ENCODE data around the gene SF3B6.
"Not testable (repeated sequence)": the region's sequence is repeated elsewhere in the genome, so short reads cannot be mapped to it uniquely, and the experiment has no call there.

Gene SF3B6, protein sequence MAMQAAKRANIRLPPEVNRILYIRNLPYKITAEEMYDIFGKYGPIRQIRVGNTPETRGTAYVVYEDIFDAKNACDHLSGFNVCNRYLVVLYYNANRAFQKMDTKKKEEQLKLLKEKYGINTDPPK

GRCh38 chr2:24075915-24076848, at the start of gene SF3B6:
SF3B6 (minus strand) TSS chr2:24076326; CDS start chr2:24076229, 97 bp downstream.
- peak; percentile 95 for DNase-seq

- no peak for DNase-seq
Observed at GRCh38 chr2:24123922-24124580, 47.9 kb upstream of the SF3B6 start.

DNA sequence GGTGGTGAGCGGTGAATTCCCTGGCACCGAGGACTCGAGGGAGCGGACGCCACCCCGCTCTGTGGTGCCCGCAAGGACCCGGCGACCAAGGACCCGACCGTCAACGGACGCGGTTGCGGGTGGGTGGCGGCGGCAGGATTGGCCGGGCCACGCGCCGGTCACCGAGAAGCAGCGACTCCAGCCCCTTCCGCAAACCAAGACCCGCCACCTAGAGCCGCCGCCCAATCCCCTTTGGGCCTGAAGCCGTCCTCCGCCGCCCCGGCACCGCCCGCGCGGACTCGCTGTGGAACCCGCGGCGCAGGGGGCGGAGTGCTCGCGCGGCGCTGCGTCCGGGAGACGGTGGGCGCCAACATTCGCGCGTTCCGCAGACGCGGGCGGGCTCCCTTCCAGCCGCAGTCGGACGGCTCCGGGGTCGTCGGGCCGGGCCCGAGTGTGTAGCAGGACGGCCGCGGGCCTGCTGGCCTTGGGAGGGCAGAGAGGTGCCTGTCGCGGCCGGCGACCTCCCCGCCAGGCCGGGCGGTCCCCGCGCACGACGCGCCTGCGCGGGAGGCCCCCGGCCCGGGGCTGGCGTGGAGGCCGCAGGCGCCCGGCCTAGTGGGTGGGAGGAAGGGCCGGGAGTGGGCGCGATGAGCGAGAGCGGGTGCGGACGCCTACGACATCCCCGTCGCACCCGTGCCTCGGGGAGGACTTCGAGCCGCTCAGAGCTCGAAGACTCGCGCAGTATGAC, 47.2 kb upstream of the SF3B6 start, which contains the start of the genes FAM228B and PFN4:
TSS of gene FAM228B (plus strand) at position 275 of the 727 bp plus-strand sequence. CDS start 893 bp downstream, outside the sequence.
TSS of gene PFN4 (minus strand) at position 140 of the 727 bp plus-strand sequence. CDS start 799 bp downstream, outside the sequence.
- DNase-seq = peak in 1 of 2 experiments; percentile 56

DNA sequence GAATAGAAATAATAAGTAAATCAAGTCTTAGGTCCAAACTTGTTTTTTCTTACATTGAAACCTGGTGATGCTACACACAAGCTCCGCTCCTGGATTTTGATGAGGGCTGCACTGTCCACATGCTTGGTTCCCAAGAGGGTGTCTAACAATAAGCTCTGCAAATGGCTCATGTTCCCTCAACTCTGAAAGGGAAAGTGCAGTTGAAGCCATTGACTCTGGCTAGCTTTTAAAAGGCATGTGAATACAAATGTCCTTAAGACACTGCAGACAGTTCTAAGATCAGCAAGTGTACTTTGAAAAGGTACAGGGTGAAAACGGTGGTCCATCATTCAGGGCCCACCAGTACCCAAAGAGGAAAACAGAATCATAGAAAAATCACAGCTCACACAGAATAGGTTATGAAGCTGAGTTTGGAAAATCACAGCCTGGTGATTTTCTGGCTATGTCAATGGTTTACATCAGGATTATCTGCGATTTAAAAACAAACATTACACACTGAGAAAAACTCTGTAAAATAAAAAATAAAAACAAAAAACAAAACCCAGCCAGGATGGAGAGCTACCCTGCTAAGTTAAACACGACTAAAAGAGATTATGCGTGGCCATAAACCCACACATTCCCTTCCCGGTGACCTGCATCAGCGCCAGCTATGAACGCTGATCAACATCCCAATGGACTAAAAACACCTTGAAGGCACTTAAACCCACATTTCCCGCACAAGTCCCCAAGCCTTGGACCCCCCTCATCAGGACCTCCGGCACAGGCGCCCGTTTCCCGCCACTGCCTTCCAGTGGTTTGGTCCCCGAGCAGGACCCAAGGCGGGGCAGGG, 46.5 kb upstream of the SF3B6 start:
- no peak for DNase-seq

- no peak for DNase-seq
Observed at GRCh38 chr2:24121469-24121868, 45.3 kb upstream of the SF3B6 start.

GRCh38 chr2:24121066-24121465, 44.9 kb upstream of the SF3B6 start:
- no peak for DNase-seq

DNA sequence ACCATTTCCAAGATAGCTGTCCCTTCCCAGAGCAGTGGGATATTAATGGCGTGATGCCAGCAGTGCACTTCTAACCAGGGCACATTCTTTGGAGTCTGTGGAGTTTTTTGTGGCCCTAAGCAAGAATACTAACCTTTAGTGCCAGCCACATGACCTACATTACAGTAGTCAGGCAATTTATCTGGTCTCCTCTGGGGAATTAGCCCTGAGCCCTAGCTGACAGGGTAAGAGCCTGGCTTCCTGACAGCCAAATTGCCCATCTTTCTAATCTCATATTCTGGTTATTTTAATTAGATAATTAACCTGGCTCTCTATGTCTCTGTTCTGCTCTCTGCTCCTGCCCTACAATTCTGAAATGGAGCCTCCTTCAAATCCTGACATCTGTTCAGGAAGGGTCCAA, 41.8 kb upstream of the SF3B6 start:
- no peak for DNase-seq

DNA sequence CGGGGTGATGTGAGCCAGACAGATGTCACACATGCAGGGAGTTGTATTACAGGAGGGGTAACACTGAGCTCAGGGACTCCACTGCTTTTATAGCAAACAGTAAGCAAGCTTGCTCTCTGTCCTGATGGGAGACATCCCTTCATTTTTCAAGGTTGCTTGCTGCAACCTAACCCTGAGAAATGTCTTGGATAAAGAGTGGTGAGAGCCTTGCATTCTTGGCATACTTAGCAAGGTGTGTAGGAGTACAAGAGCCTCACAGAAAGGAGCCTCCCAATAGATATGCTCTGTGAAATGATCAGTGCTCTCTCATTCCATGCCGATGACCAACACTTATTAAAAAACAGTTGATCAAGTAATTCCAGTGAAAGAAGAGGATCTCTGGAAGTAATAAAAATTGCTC, 38.9 kb upstream of the SF3B6 start:
- no peak for DNase-seq

GRCh38 chr2:24111407-24111901, 35.3 kb upstream of the SF3B6 start:
- DNase-seq = no peak

DNA sequence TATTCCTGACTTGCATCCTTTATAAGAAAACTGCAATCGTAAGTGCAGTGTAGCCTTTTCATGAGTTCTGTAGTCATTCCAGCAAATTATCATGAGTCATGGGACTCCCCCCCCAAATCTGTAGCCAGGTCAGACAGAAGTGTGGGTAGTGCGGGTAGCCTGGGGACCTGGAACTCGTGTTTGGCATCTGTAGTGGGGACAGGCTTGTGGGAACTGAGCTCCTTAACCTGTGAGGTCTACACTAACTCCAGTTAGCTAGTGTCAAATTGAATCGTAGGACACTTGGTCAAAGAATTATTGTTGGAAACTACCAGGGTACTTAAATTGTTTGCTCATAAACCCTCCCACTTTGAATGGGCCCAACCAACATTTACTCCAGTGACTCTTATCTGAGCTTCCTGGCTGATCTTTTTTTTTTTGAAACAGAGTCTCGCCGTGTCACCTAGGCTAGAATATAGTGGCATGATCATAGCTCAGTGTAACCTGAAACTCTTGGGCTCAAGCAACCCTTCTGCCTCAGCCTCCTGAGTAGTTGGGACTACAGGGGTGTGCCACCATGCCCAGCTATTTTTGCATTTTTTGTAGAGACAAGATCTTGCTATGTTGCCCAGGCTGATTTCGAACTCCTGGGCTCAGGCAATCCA, 34.7 kb upstream of the SF3B6 start:
- DNase-seq = no peak

- DNase-seq = not testable (repeated sequence)
Observed at GRCh38 chr2:24109431-24109830, 33.3 kb upstream of the SF3B6 start.

DNA sequence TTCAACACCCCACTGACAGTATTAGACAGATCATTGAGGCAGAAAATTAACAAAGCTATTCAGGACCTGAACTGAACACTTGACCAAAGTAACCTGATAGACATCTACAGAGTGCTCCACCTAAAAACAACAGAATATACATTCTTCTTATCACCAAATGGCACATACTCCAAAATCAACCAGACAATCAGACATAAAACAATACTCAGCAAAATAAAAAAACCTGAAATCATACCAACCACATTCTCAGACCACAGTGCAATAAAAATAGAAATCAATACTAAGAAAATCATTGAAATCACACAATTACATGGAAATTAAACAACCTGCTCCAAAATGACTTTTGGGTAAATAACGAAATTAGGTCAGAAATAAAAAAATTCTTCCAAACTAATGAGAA, 31.2 kb upstream of the SF3B6 start:
- DNase-seq = no peak

- no peak for DNase-seq
Observed at GRCh38 chr2:24106786-24107185, 30.7 kb upstream of the SF3B6 start.

DNA sequence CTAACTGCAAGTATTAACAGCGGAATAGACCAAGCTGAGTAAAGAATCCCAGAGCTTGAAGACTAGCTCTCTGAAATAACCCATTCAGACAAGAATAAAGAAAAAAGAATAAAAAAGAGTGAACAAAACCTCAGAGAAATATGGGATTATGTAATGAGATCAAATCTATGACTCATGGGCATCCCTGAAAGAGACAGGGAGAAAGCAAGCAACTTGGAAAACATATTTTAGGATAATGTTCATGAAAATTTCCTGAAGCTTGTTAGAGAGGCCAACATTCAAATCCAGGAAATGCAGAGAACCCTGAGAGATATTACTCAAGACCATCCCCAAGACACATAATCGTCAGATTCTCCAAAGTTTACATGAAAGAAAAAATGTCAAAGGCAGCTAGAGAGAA, 29.7 kb upstream of the SF3B6 start:
- DNase-seq = no peak

- DNase-seq = no peak
Observed at GRCh38 chr2:24104906-24105305, 28.8 kb upstream of the SF3B6 start.

GRCh38 chr2:24104110-24104650, 28.1 kb upstream of the SF3B6 start:
- DNase-seq = no peak

- no peak for DNase-seq
Observed at GRCh38 chr2:24102677-24103076, 26.6 kb upstream of the SF3B6 start.

- DNase-seq = no peak
Observed at GRCh38 chr2:24101992-24102391, 25.9 kb upstream of the SF3B6 start.

GRCh38 chr2:24100732-24101131, 24.6 kb upstream of the SF3B6 start:
- DNase-seq = not testable (repeated sequence)

GRCh38 chr2:24095171-24095677, 19.1 kb upstream of the SF3B6 start:
- DNase-seq = not testable (repeated sequence)

DNA sequence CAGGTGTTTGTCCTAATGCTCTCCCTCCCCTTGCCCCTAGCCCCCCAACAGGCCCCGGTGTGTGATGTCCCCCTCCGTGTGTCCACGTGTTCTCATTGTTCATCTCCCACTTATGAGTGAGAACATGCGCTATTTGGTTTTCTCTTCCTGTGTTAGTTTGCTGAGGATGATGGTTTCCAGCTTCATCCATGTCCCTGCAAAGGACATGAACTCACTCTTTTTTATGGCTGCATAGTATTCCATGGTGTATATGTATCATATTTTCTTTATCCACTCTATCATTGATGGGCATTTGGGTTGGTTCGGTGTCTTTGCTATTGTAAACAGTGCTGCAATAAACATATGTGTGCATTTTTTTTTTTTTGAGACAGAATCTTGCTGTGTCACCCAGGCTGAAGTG, 17.1 kb upstream of the SF3B6 start:
- not testable (repeated sequence) for DNase-seq

Data from cerebellar nuclear complex (tissue), 1 donor.